Measurements from ENCODE around the gene GNAI3.

- TF ChIP-seq CTCF (IDR thresholded peaks at IDR 0.05; ENCODE audit: low read length), result no peak
- no peak for TF ChIP-seq EZH2 (IDR thresholded peaks at IDR 0.05; ENCODE audit: borderline replicate concordance, low read length)
Observed at GRCh38 chr1:109535971-109536491, 12.4 kb upstream of the GNAI3 start.
